Measurements from ENCODE around the gene CLDN5.

Gene CLDN5

GRCh38 chr22:19480789-19481188 lies 43.4 kb downstream of the CLDN5 start:
- DNase-seq (ENCODE audit: low read depth, low spot score), result no peak

DNA sequence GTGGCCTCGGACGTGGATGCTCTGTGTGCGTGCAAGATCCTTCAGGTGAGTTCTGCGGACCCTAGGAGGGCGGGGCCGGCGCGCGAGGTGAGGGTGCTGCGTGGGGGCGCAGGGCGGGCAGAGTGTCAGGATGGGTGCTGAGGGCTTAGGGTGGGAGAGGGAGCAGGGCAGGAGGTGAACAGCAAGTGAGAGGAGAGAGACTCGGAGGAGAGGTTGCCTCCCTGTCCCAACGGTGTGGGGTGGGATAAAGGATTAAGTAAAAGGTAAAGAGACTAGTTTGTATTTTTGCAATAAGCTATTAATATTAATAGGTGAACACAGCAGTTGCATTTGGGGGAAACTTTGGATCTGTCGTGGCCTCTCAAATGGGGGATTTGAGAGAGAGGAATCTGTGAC lies 44.0 kb downstream of the CLDN5 start:
- no peak for DNase-seq (ENCODE audit: low read depth, low spot score)

DNA sequence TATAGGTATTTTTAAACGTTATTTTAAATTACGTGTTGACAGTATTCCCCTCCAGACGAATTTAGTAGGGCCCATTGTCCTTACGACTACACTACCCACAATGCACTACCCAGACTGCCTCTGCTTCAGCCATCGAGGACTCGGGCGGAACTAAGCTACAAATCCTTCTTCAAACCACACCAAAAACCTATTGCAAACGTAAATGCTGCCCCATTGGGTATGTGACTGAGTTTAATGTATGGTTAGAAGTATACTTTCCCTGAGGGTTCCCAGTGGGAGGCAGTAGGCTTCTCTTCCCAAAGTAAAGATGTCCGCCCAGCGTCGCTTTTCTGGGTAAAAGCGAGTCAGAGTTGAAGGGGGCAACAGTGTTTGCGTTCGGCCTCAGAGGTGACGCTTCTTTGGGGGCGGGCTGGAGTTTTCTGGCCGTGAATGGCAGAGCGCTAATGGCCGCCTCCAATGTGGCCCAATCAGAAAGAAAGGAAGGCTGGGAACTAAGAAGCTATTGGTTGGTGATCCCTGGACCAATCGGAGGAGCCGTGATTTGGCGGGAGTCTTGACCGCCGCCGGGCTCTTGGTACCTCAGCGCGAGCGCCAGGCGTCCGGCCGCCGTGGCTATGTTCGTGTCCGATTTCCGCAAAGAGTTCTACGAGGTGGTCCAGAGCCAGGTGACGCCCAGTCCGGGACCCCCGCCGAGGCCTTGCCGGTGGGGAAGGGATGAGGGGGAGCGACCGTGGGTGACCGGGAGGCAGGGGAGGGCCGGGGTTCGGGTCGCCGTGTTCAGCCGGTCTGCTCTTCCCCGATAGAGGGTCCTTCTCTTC lies 44.6 kb downstream of the CLDN5 start, which contains the start of gene CDC45:
TSS of gene CDC45 (plus strand) at position 566 of the 818 bp plus-strand sequence. CDS start at position 615, 49 bp downstream.
- peak; percentile 84 for DNase-seq (ENCODE audit: low read depth, low spot score)

DNA sequence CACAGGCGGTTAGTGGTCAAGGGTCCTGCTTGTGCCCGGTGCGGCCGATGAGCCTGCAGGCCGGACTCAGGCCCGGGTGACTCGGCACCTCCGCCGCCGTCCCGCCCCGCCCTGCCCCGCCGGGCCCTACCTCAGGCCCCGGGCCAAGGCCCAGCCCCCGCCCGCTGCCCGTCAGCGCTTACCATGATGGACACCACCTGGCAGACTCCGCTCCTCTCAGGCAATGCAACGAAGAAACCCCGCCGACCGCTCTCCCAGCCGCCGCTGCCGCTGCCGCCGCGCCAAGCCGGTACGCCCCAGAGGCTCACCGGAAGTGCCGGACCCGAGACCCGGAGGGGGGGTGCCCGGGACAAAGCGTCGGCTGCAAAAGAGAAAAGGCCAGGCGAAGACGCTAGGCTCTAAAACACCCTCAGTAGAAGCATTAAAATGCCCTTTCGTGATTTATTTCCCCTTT lies 45.3 kb downstream of the CLDN5 start, which contains the start of gene UFD1:
TSS of gene UFD1 (minus strand) at position 293 of the 454 bp plus-strand sequence. CDS start at position 185, 108 bp downstream.
- peak; percentile 52 for DNase-seq (ENCODE audit: low read depth, low spot score)

DNA sequence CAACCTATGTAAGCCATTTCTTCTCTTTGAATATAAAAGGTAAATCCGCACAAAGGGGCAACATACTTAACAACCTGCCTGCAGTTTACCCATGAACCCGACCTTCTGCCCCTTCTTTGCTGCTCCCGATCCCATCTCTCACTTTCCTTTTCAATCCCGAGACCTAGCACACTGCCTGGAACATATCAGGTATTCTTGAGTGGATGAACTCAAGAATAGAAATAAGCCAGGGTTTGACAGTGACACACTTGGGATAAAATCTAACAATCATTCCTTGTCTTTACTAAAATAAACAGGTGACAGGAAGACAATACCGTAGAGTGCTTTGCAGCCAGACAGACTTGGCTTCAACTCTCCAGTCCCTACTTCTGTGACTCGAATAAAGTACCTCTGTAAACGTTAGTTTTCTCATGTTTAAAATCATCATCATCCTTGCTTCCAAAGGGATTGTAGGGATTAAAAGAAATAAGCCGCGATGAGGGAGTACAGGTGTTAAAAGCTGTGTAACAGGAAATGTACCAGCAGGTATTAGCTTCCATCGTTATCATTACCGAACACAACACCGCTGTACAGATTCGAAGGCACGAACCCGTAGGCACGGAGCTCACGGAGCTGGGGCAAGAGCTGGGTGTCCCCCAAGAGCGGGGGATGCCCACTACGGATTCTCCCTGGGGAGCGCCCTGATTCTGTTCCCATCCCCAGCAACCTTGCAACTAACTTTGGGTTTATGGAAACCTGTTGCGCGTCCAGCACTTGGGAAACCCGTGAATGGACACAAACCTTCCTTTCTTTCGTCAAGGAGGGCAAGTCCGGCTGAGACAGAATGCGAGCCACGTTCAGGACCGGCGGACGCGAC lies 45.9 kb downstream of the CLDN5 start:
- no peak for DNase-seq (ENCODE audit: low read depth, low spot score)

DNA sequence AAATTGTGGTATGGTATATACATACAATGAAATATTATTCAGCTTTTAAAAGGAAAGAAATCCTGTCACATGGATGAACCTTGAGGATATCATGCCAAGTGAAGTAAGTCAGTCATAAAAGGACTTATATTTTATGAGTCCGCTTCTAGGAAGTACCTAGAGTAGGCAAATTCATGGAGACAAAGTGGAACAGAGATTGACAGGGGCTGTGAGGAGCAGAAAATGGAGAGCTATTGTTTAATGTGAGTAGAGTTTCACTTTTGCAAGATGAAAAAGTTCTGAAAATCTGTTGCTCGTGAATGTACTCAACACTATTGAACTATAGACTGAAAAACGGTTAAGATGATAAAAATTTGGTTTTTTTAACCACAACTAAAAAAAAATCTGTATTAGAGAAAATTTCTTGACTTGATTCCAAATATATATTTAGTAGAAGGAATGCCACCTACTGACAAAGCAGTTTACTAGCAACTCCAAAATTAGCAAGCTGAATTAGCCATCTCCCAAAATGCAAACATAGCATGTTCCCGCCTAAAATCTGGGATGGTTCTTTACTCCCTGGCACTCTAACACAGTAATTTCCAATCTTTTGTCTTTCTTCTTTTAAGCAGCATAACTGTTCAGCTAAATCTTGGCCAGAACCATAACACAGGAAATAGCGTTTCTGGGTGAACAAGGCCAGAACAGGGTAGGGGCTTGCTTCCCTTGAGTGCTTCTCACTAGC lies 46.7 kb downstream of the CLDN5 start:
- DNase-seq (ENCODE audit: low read depth, low spot score), result no peak

GRCh38 chr22:19476023-19476422 lies 48.2 kb downstream of the CLDN5 start:
- no peak for DNase-seq (ENCODE audit: low read depth, low spot score)

- DNase-seq (ENCODE audit: low read depth, low spot score), result no peak
Measured at GRCh38 chr22:19473578-19473977, 50.6 kb downstream of the CLDN5 start.
